Measurements from ENCODE around the gene ZNF488.

The ZNF488 gene

GRCh38 chr10:47406548-47406869, 22.4 kb upstream of the ZNF488 start:
- TF ChIP-seq TAF1 (IDR thresholded peaks at IDR 0.05; ENCODE audit: borderline replicate concordance, insufficient read depth, low read length) = no peak
- TF ChIP-seq SIN3A (IDR thresholded peaks at IDR 0.05; ENCODE audit: borderline replicate concordance, insufficient read depth, low read length) = no peak
- TF ChIP-seq FOXP2 (optimal IDR thresholded peaks at IDR 0.05; ENCODE audit: borderline replicate concordance, extremely low read depth, extremely low read length, insufficient read depth) = no peak
- TF ChIP-seq REST (IDR thresholded peaks at IDR 0.05; ENCODE audit: insufficient read depth in 1 of 2, low read depth in 2 of 2, low read length in 2 of 2) = no peak
- TF ChIP-seq POLR2AphosphoS5 (IDR thresholded peaks at IDR 0.05; ENCODE audit: low read depth, low read length) = no peak

- TF ChIP-seq POLR2AphosphoS5 (IDR thresholded peaks at IDR 0.05; ENCODE audit: low read depth, low read length) (no peak), SIN3A (IDR thresholded peaks at IDR 0.05; ENCODE audit: borderline replicate concordance, insufficient read depth, low read length) (no peak), TAF1 (IDR thresholded peaks at IDR 0.05; ENCODE audit: borderline replicate concordance, insufficient read depth, low read length) (no peak)
Observed at GRCh38 chr10:47405857-47406547, 21.9 kb upstream of the ZNF488 start.

- TF ChIP-seq TAF1 (IDR thresholded peaks at IDR 0.05; ENCODE audit: borderline replicate concordance, insufficient read depth, low read length) (no peak), FOXP2 (optimal IDR thresholded peaks at IDR 0.05; ENCODE audit: borderline replicate concordance, extremely low read depth, extremely low read length, insufficient read depth) (no peak), SIN3A (IDR thresholded peaks at IDR 0.05; ENCODE audit: borderline replicate concordance, insufficient read depth, low read length) (no peak), POLR2AphosphoS5 (IDR thresholded peaks at IDR 0.05; ENCODE audit: low read depth, low read length) (no peak), REST (IDR thresholded peaks at IDR 0.05; ENCODE audit: insufficient read depth in 1 of 2, low read depth in 2 of 2, low read length in 2 of 2) (no peak)
Observed at GRCh38 chr10:47404937-47405336, 20.8 kb upstream of the ZNF488 start.

GRCh38 chr10:47404446-47404845, 20.4 kb upstream of the ZNF488 start:
- TF ChIP-seq FOXP2 (optimal IDR thresholded peaks at IDR 0.05; ENCODE audit: borderline replicate concordance, extremely low read depth, extremely low read length, insufficient read depth) (no peak), POLR2AphosphoS5 (IDR thresholded peaks at IDR 0.05; ENCODE audit: low read depth, low read length) (no peak), SIN3A (IDR thresholded peaks at IDR 0.05; ENCODE audit: borderline replicate concordance, insufficient read depth, low read length) (no peak), REST (IDR thresholded peaks at IDR 0.05; ENCODE audit: insufficient read depth in 1 of 2, low read depth in 2 of 2, low read length in 2 of 2) (no peak), TAF1 (IDR thresholded peaks at IDR 0.05; ENCODE audit: borderline replicate concordance, insufficient read depth, low read length) (no peak)

GRCh38 chr10:47403446-47404318, 19.6 kb upstream of the ZNF488 start:
- no peak for TF ChIP-seq POLR2AphosphoS5 (IDR thresholded peaks at IDR 0.05; ENCODE audit: low read depth, low read length)
- no peak for TF ChIP-seq REST (IDR thresholded peaks at IDR 0.05; ENCODE audit: insufficient read depth in 1 of 2, low read depth in 2 of 2, low read length in 2 of 2)
- TF ChIP-seq SIN3A (IDR thresholded peaks at IDR 0.05; ENCODE audit: borderline replicate concordance, insufficient read depth, low read length) = no peak
- TF ChIP-seq FOXP2 (optimal IDR thresholded peaks at IDR 0.05; ENCODE audit: borderline replicate concordance, extremely low read depth, extremely low read length, insufficient read depth) = no peak
